Activated CD8-positive, alpha-beta T cell treated with anti-CD3 and anti-CD28 coated beads, Interleukin-2, amount 10 ng/mL, durations not matched to agents 7 days and 5 days (primary cell): ENCODE results near the gene MIDN. TPM values are rescaled to one million over a fixed set of nuclear protein-coding genes. Genes with fewer than 3 reads are reported as not detected.

Experiments used
- ATAC-seq: fragments of 150-1000 bp; cut with Tn5 transposase; one replicate; pipeline ENCODE4 v1.10.0; 2021; ENCODE audit warnings: moderate library complexity
- CTCF ChIA-PET: fragments of 350-600 bp; sonication (Branson Sonifier 250); formaldehyde crosslinking; loops from one replicate; lab custom pipeline; 2021; ENCODE audit warnings: antibody characterized with exemption; lab: Charles Lee
- POLR2A ChIA-PET: fragments of 350-600 bp; sonication (Branson Sonifier 250); formaldehyde crosslinking; loops from one replicate; lab custom pipeline; 2021; ENCODE audit warnings: antibody characterized with exemption; lab: Charles Lee
- DNase-seq: peaks from one replicate; pipeline ENCODE4 v3.0.0-alpha.2; 2020
- H3K27ac Mint-ChIP-seq: one replicate; pipeline ENCODE4 v1.8.0; 2021; ENCODE audit warnings: mild to moderate bottlenecking, mixed read lengths
- H3K27me3 Mint-ChIP-seq: one replicate; pipeline ENCODE4 v1.8.0; 2021; ENCODE audit warnings: low read depth, mixed read lengths
- H3K36me3 Mint-ChIP-seq: one replicate; pipeline ENCODE4 v1.8.0; 2021; ENCODE audit warnings: low read depth, mixed read lengths
- H3K4me1 Mint-ChIP-seq: one replicate; pipeline ENCODE4 v1.8.0; 2021; ENCODE audit warnings: low read depth, mixed read lengths
- H3K4me3 Mint-ChIP-seq: one replicate; pipeline ENCODE4 v1.8.0; 2021; ENCODE audit warnings: mild to moderate bottlenecking, mixed read lengths
- H3K9me3 Mint-ChIP-seq: one replicate; pipeline ENCODE4 v1.8.0; 2022; ENCODE audit warnings: mixed read lengths; ENCODE audit not compliant: insufficient read depth
- total RNA-seq, 2 experiments: library from RNA; stranded (reverse); gene quantifications; one replicate each; pipeline ENCODE4 v1.2.3, GENCODE V29; 2021

MIDN gene
- total RNA-seq, 2 experiments from 2014 or later = 88.4 to 94.3 TPM

- no peaks in the 10 kb centered on the region for H3K27me3 Mint-ChIP-seq
- H3K36me3 Mint-ChIP-seq = peaks cover 2% of the 10 kb centered on the region
- no peak overlapping the region for H3K4me3 Mint-ChIP-seq
- H3K27ac Mint-ChIP-seq = no peak overlapping the region
- H3K4me1 Mint-ChIP-seq = no peaks in the 10 kb centered on the region
- no peaks in the 10 kb centered on the region for H3K9me3 Mint-ChIP-seq
- ChIA-PET POLR2A (interaction anchor here (1.1 kb wide), 1 partner anchor 67 kb away, joined by 3 read pairs; no protein-coding TSS in a partner anchor), CTCF (interaction anchor here (0.8 to 2.8 kb wide), 3 partner anchors 8 to 108 kb away, joined by 3 to 10 read pairs (median 9); partner anchors contain the start of gene CIRBP)
- DNase-seq (no peak), ATAC-seq (no peak)
Measured at GRCh38 chr19:1221904-1222255, 26.5 kb upstream of the MIDN start.

- CTCF ChIA-PET = interaction anchor here (0.6 to 2.8 kb wide), 6 partner anchors 8 to 109 kb away, joined by 3 to 10 read pairs (median 4); partner anchors contain the start of gene CIRBP
- POLR2A ChIA-PET = interaction anchor here (1.1 kb wide), 1 partner anchor 67 kb away, joined by 3 read pairs; no protein-coding TSS in a partner anchor
- Mint-ChIP-seq H3K36me3 (peaks cover 5% of the 10 kb centered on the region), H3K9me3 (no peaks in the 10 kb centered on the region), H3K27me3 (no peaks in the 10 kb centered on the region), H3K4me1 (no peaks in the 10 kb centered on the region), H3K27ac (no peak overlapping the region), H3K4me3 (no peak overlapping the region)
- peak; percentile 49 for ATAC-seq
- DNase-seq = no peak
Measured at GRCh38 chr19:1222394-1222793, 26.0 kb upstream of the MIDN start.

GRCh38 chr19:1223018-1223855 lies 25.1 kb upstream of the MIDN start:
- no peak for DNase-seq
- ChIA-PET CTCF (interaction anchor here (0.6 to 2.8 kb wide), 6 partner anchors 9 to 120 kb away, joined by 3 to 10 read pairs (median 4); no protein-coding TSS in a partner anchor), POLR2A (no interaction called here)

GRCh38 chr19:1224047-1224825 lies 24.1 kb upstream of the MIDN start:
- H3K27ac Mint-ChIP-seq = no peak overlapping the region
- ATAC-seq (no peak), DNase-seq (no peak)
- no peaks in the 10 kb centered on the region for H3K27me3 Mint-ChIP-seq
- CTCF ChIA-PET = interaction anchor here (1.1 to 2.8 kb wide), 3 partner anchors 10 to 119 kb away, joined by 3 to 10 read pairs (median 9); no protein-coding TSS in a partner anchor
- no peaks in the 10 kb centered on the region for H3K4me1 Mint-ChIP-seq
- POLR2A ChIA-PET = no interaction called here
- H3K36me3 Mint-ChIP-seq = peaks cover 9% of the 10 kb centered on the region
- no peaks in the 10 kb centered on the region for H3K9me3 Mint-ChIP-seq
- no peak overlapping the region for H3K4me3 Mint-ChIP-seq

More at GRCh38 chr19:1223018-1223855, 25.1 kb upstream of the MIDN start:
- H3K9me3 Mint-ChIP-seq = no peaks in the 10 kb centered on the region
- H3K27ac Mint-ChIP-seq = no peak overlapping the region
- peaks cover 8% of the 10 kb centered on the region for H3K36me3 Mint-ChIP-seq
- no peak for ATAC-seq
- no peak overlapping the region for H3K4me3 Mint-ChIP-seq
- H3K4me1 Mint-ChIP-seq = no peaks in the 10 kb centered on the region
- H3K27me3 Mint-ChIP-seq = no peaks in the 10 kb centered on the region

- DNase-seq (no peak), ATAC-seq (no peak)
- ChIA-PET POLR2A (no interaction called here), CTCF (no interaction called here)
- Mint-ChIP-seq H3K9me3 (no peaks in the 10 kb centered on the region), H3K27ac (no peak overlapping the region), H3K4me3 (no peak overlapping the region), H3K4me1 (no peaks in the 10 kb centered on the region), H3K27me3 (no peaks in the 10 kb centered on the region), H3K36me3 (peaks cover 9% of the 10 kb centered on the region)
Measured at GRCh38 chr19:1224847-1225246, 23.5 kb upstream of the MIDN start.

- Mint-ChIP-seq H3K36me3 (peaks cover 9% of the 10 kb centered on the region), H3K4me3 (no peak overlapping the region), H3K4me1 (no peaks in the 10 kb centered on the region), H3K27me3 (no peaks in the 10 kb centered on the region), H3K9me3 (no peaks in the 10 kb centered on the region), H3K27ac (no peak overlapping the region)
- ChIA-PET CTCF (no interaction called here), POLR2A (no interaction called here)
- DNase-seq (no peak), ATAC-seq (no peak)
Measured at GRCh38 chr19:1225440-1226226, 22.8 kb upstream of the MIDN start.

GRCh38 chr19:1226227-1226518 lies 22.2 kb upstream of the MIDN start:
- Mint-ChIP-seq H3K27me3 (no peaks in the 10 kb centered on the region), H3K4me3 (no peak overlapping the region), H3K36me3 (peaks cover 9% of the 10 kb centered on the region), H3K9me3 (no peaks in the 10 kb centered on the region), H3K27ac (no peak overlapping the region), H3K4me1 (no peaks in the 10 kb centered on the region)
- ChIA-PET CTCF (no interaction called here), POLR2A (no interaction called here)
- ATAC-seq (no peak), DNase-seq (no peak)

GRCh38 chr19:1226522-1227303 lies 21.7 kb upstream of the MIDN start:
- Mint-ChIP-seq H3K27ac (no peak overlapping the region), H3K9me3 (no peaks in the 10 kb centered on the region), H3K27me3 (no peaks in the 10 kb centered on the region), H3K4me1 (no peaks in the 10 kb centered on the region), H3K36me3 (peaks cover 9% of the 10 kb centered on the region), H3K4me3 (no peak overlapping the region)
- ATAC-seq = no peak
- ChIA-PET POLR2A (no interaction called here), CTCF (no interaction called here)
- no peak for DNase-seq

- Mint-ChIP-seq H3K27ac (no peak overlapping the region), H3K36me3 (peaks cover 9% of the 10 kb centered on the region), H3K4me3 (no peak overlapping the region), H3K4me1 (no peaks in the 10 kb centered on the region), H3K9me3 (no peaks in the 10 kb centered on the region), H3K27me3 (no peaks in the 10 kb centered on the region)
- DNase-seq (no peak), ATAC-seq (no peak)
- ChIA-PET CTCF (no interaction called here), POLR2A (no interaction called here)
Measured at GRCh38 chr19:1227304-1228054, 20.9 kb upstream of the MIDN start.

- ATAC-seq (no peak), DNase-seq (no peak)
- H3K27me3 Mint-ChIP-seq = no peaks in the 10 kb centered on the region
- peaks cover 9% of the 10 kb centered on the region for H3K36me3 Mint-ChIP-seq
- CTCF ChIA-PET = no interaction called here
- no peak overlapping the region for H3K4me3 Mint-ChIP-seq
- POLR2A ChIA-PET = no interaction called here
- no peaks in the 10 kb centered on the region for H3K9me3 Mint-ChIP-seq
- H3K27ac Mint-ChIP-seq = no peak overlapping the region
- no peaks in the 10 kb centered on the region for H3K4me1 Mint-ChIP-seq
Measured at GRCh38 chr19:1228161-1228957, 20.0 kb upstream of the MIDN start.
